Neuronal stem cell (in vitro differentiated cells): ENCODE data around the gene TNFRSF18.

Experiments
- DNase-seq: peaks from one replicate; pipeline ENCODE4 v3.0.0-alpha.2; 2013; ENCODE audit warnings: low spot score
- H2AFZ ChIP-seq: one replicate; pipeline ENCODE4 v1.6.1; 2013; ENCODE audit warnings: mild to moderate bottlenecking, low read length, inconsistent platforms
- H2AK5ac ChIP-seq: 2 replicates; pipeline ENCODE4 v1.6.1; 2013; ENCODE audit warnings: low read depth, mild to moderate bottlenecking, inconsistent platforms, low read length, moderate library complexity, mixed read lengths
- H2BK120ac ChIP-seq: 2 replicates; pipeline ENCODE4 v1.6.1; 2013; ENCODE audit warnings: low read depth, mild to moderate bottlenecking, inconsistent platforms, low read length, moderate library complexity, mixed read lengths
- H2BK12ac ChIP-seq: one replicate; pipeline ENCODE4 v1.6.1; 2013; ENCODE audit warnings: low read length, inconsistent platforms
- H2BK15ac ChIP-seq: 2 replicates; pipeline ENCODE4 v1.6.1; 2013; ENCODE audit warnings: mild to moderate bottlenecking, low read length, inconsistent platforms, mixed read lengths
- H2BK5ac ChIP-seq: one replicate; pipeline ENCODE4 v1.6.1; 2013; ENCODE audit warnings: inconsistent platforms, mild to moderate bottlenecking, low read length, moderate library complexity
- H3K14ac ChIP-seq: one replicate; pipeline ENCODE4 v1.6.1; 2013; ENCODE audit warnings: low read length, inconsistent platforms
- H3K18ac ChIP-seq: 2 replicates; pipeline ENCODE4 v1.6.1; 2013; ENCODE audit warnings: low read length, inconsistent platforms
- H3K23ac ChIP-seq: 2 replicates; pipeline ENCODE4 v1.6.1; 2013; ENCODE audit warnings: low read depth, mild to moderate bottlenecking, mixed read lengths, low read length, inconsistent platforms; ENCODE audit not compliant: poor library complexity
- H3K27ac ChIP-seq: replicated peaks from 3 replicates; pipeline ENCODE4 v1.5.1; 2013; ENCODE audit warnings: low read length, inconsistent platforms
- H3K27me3 ChIP-seq, 3 experiments: 2 replicates each; pipeline ENCODE4 v1.6.1; 2013; ENCODE audit warnings: low read length in 3 of 3, mild to moderate bottlenecking in 2 of 3, inconsistent platforms in 1 of 3, low read depth in 1 of 3, mixed read lengths in 1 of 3, moderate library complexity in 1 of 3; ENCODE audit not compliant: control insufficient read depth in 3 of 3, insufficient read depth in 3 of 3
- H3K36me3 ChIP-seq, 2 donors: replicated peaks in 1 of 2; 2 replicates each; pipeline ENCODE4 v1.6.1; 2013; ENCODE audit warnings: low read length in 2 of 2; ENCODE audit not compliant: control insufficient read depth in 2 of 2, insufficient read depth in 2 of 2
- H3K4ac ChIP-seq: 2 replicates; pipeline ENCODE4 v1.6.1; 2013; ENCODE audit warnings: inconsistent platforms, mild to moderate bottlenecking, low read length, moderate library complexity
- H3K4me1 ChIP-seq, 2 donors: 1 replicate in 1 of 2; 2 replicates in 1 of 2; pipeline ENCODE4 v1.6.1; 2013; ENCODE audit warnings: low read length in 2 of 2, low read depth in 1 of 2; ENCODE audit not compliant: control insufficient read depth in 2 of 2, insufficient read depth in 1 of 2
- H3K4me2 ChIP-seq: one replicate; pipeline ENCODE4 v1.6.1; 2013; ENCODE audit warnings: mild to moderate bottlenecking, low read length, inconsistent platforms; ENCODE audit not compliant: insufficient read depth, poor library complexity, severe bottlenecking
- H3K4me3 ChIP-seq, 2 donors: 2 replicates each; pipeline ENCODE4 v1.5.1; 2013; ENCODE audit warnings: low read length in 2 of 2, mild to moderate bottlenecking in 2 of 2, inconsistent platforms in 1 of 2, moderate library complexity in 1 of 2
- H3K79me1 ChIP-seq: one replicate; pipeline ENCODE4 v1.6.1; 2013; ENCODE audit warnings: low read depth, mild to moderate bottlenecking, inconsistent platforms, low read length, moderate library complexity
- H3K9ac ChIP-seq: one replicate; pipeline ENCODE4 v1.6.1; 2013; ENCODE audit warnings: mild to moderate bottlenecking, low read depth, low read length, inconsistent platforms; ENCODE audit not compliant: poor library complexity
- H3K9me3 ChIP-seq, 2 donors: replicated peaks in 1 of 2; 2 replicates each; pipeline versions ENCODE3 to v1.6.1; 2013; ENCODE audit warnings: low read length in 2 of 2, mild to moderate bottlenecking in 2 of 2, inconsistent platforms in 1 of 2, low read depth in 1 of 2, mixed read lengths in 1 of 2, moderate library complexity in 1 of 2; ENCODE audit not compliant: control insufficient read depth in 2 of 2, insufficient read depth in 1 of 2
- H4K8ac ChIP-seq: one replicate; pipeline ENCODE4 v1.6.1; 2013; ENCODE audit warnings: low read depth, mild to moderate bottlenecking, inconsistent platforms, low read length, moderate library complexity
- H4K91ac ChIP-seq: one replicate; pipeline ENCODE4 v1.6.1; 2013; ENCODE audit warnings: low read length, low read depth, mild to moderate bottlenecking, inconsistent platforms; ENCODE audit not compliant: poor library complexity
- WGBS, 2 donors: extraction: QIAGEN DNeasy Blood & Tissue Kit; methylation state at CpG; one replicate each; pipeline ENCODE4 v1.1.7; 2013; ENCODE audit warnings: missing lambda C conversion rate in 2 of 2, mixed read lengths in 1 of 2; ENCODE audit not compliant: insufficient read length in 2 of 2, insufficient replicate concordance in 1 of 2; ENCODE audit errors: extremely low coverage in 2 of 2; 5-methylcytosine and 5-hydroxymethylcytosine counted together

Gene TNFRSF18

GRCh38 chr1:1242461-1243265, 36.3 kb upstream of the TNFRSF18 start:
- Histone ChIP-seq H3K18ac (no peak overlapping the region), H3K4me3 (no peak overlapping the region), H2BK15ac (no peak overlapping the region), H3K36me3 (no peaks in the 10 kb centered on the region), H2BK12ac (no peak overlapping the region), H3K27me3 (peaks cover 0 to 18% (median 18%) of the 10 kb centered on the region in 3 experiments), H3K14ac (peak overlapping the region; percentile 47), H2BK120ac (no peak overlapping the region), H4K8ac (no peak overlapping the region), H2BK5ac (no peak overlapping the region), H3K23ac (no peak overlapping the region), H2AFZ (no peak overlapping the region), H3K9me3 (no peaks in the 10 kb centered on the region), H3K4ac (no peak overlapping the region), H3K27ac (no peak overlapping the region), H4K91ac (no peak overlapping the region), H2AK5ac (no peak overlapping the region), H3K4me1 (peaks cover 13 to 28% of the 10 kb centered on the region in 2 donors), H3K9ac (no peak overlapping the region), H3K79me1 (peaks cover 2% of the 10 kb centered on the region), H3K4me2 (no peak overlapping the region)
- no CpG with 5 or more reads among the region's 41 CpGs for WGBS, 2 donors
- DNase-seq = no peak

GRCh38 chr1:1241588-1242219, 35.3 kb upstream of the TNFRSF18 start:
- H3K9ac ChIP-seq = peak overlapping the region; percentile 21
- no peak overlapping the region for H3K18ac ChIP-seq
- H3K14ac ChIP-seq = no peak overlapping the region
- H3K23ac ChIP-seq = no peak overlapping the region
- no peak overlapping the region for H3K27ac ChIP-seq
- H3K4me3 ChIP-seq = no peak overlapping the region
- no peak overlapping the region for H2AK5ac ChIP-seq
- WGBS, 2 donors = no CpG with 5 or more reads among the region's 26 CpGs
- no peak overlapping the region for H2BK5ac ChIP-seq
- H3K79me1 ChIP-seq = peaks cover 2% of the 10 kb centered on the region
- DNase-seq = no peak
- H4K91ac ChIP-seq = no peak overlapping the region
- no peaks in the 10 kb centered on the region for H3K36me3 ChIP-seq
- no peak overlapping the region for H2BK120ac ChIP-seq
- no peak overlapping the region for H2BK15ac ChIP-seq
- H3K27me3 ChIP-seq = peaks cover 0 to 10% (median 9%) of the 10 kb centered on the region in 3 experiments
- H2AFZ ChIP-seq = no peak overlapping the region
- no peak overlapping the region for H2BK12ac ChIP-seq
- H3K4me1 ChIP-seq = peaks cover 13 to 38% of the 10 kb centered on the region in 2 donors
- no peak overlapping the region for H4K8ac ChIP-seq
- H3K9me3 ChIP-seq = no peaks in the 10 kb centered on the region
- H3K4me2 ChIP-seq = no peak overlapping the region
- H3K4ac ChIP-seq = no peak overlapping the region

- peak overlapping the region; percentile 43 for H3K23ac ChIP-seq
- H3K14ac ChIP-seq = no peak overlapping the region
- H2BK5ac ChIP-seq = peak overlapping the region; percentile 71
- no peaks in the 10 kb centered on the region for H3K36me3 ChIP-seq
- H2BK120ac ChIP-seq = no peak overlapping the region
- H2BK12ac ChIP-seq = no peak overlapping the region
- H3K18ac ChIP-seq = peak overlapping the region; percentile 71
- H3K27ac ChIP-seq = no peak overlapping the region
- H3K9ac ChIP-seq = peak overlapping the region; percentile 4
- no peak overlapping the region for H3K4me2 ChIP-seq
- WGBS, 2 donors = no CpG with 5 or more reads among the region's 23 CpGs
- H3K9me3 ChIP-seq = no peaks in the 10 kb centered on the region
- H3K4me3 ChIP-seq = no peak overlapping the region
- no peak overlapping the region for H2AFZ ChIP-seq
- peak overlapping the region; percentile 81 for H2AK5ac ChIP-seq
- H3K79me1 ChIP-seq = peaks cover 2% of the 10 kb centered on the region
- no peak overlapping the region for H4K8ac ChIP-seq
- no peak overlapping the region for H3K4ac ChIP-seq
- peaks cover 0 to 10% (median 3%) of the 10 kb centered on the region in 3 experiments for H3K27me3 ChIP-seq
- no peak for DNase-seq
- H4K91ac ChIP-seq = no peak overlapping the region
- no peak overlapping the region for H2BK15ac ChIP-seq
- peaks cover 11 to 38% of the 10 kb centered on the region in 2 donors for H3K4me1 ChIP-seq
These were observed 34.6 kb upstream of the TNFRSF18 start for GRCh38 chr1:1240822-1241587.

- no peak overlapping the region for H3K4me2 ChIP-seq
- H2AFZ ChIP-seq = no peak overlapping the region
- H3K4me3 ChIP-seq = no peak overlapping the region
- no peak overlapping the region for H3K4ac ChIP-seq
- H3K27ac ChIP-seq = no peak overlapping the region
- H3K9me3 ChIP-seq = no peaks in the 10 kb centered on the region
- WGBS, 2 donors = no CpG with 5 or more reads among the region's 11 CpGs
- no peak overlapping the region for H3K14ac ChIP-seq
- H3K36me3 ChIP-seq = no peaks in the 10 kb centered on the region
- H4K91ac ChIP-seq = no peak overlapping the region
- no peak for DNase-seq
- H2BK15ac ChIP-seq = peak overlapping the region; percentile 37
- H2AK5ac ChIP-seq = peak overlapping the region; percentile 90
- H3K18ac ChIP-seq = peak overlapping the region; percentile 2
- no peak overlapping the region for H4K8ac ChIP-seq
- no peak overlapping the region for H2BK12ac ChIP-seq
- H3K27me3 ChIP-seq = peaks cover 0 to 4% (median 0%) of the 10 kb centered on the region in 3 experiments
- no peak overlapping the region for H2BK120ac ChIP-seq
- H2BK5ac ChIP-seq = peak overlapping the region; percentile 70
- H3K9ac ChIP-seq = no peak overlapping the region
- H3K23ac ChIP-seq = no peak overlapping the region
- H3K79me1 ChIP-seq = peaks cover 2% of the 10 kb centered on the region
- H3K4me1 ChIP-seq = peaks cover 11 to 38% of the 10 kb centered on the region in 2 donors
These were observed 33.9 kb upstream of the TNFRSF18 start for GRCh38 chr1:1240348-1240732.
